Mesendoderm (in vitro differentiated cells): Measurements from ENCODE around the gene ROPN1.

Source experiments
- DNase-seq: peaks from one replicate; pipeline ENCODE4 v3.0.0; 2013
- H2AK5ac ChIP-seq: 2 replicates; pipeline ENCODE4 v1.6.1; 2013; ENCODE audit warnings: low read length, inconsistent platforms
- H2BK120ac ChIP-seq: 2 replicates; pipeline ENCODE4 v1.6.1; 2013; ENCODE audit warnings: low read depth, mild to moderate bottlenecking, low read length, moderate library complexity, mixed read lengths
- H2BK15ac ChIP-seq: replicated peaks from 2 replicates; pipeline ENCODE4 v1.6.1; 2013; ENCODE audit warnings: low read depth, mild to moderate bottlenecking, moderate library complexity
- H2BK5ac ChIP-seq: 2 replicates; pipeline ENCODE4 v1.6.1; 2013; ENCODE audit warnings: low read length, inconsistent platforms
- H3K18ac ChIP-seq: 2 replicates; pipeline ENCODE4 v1.6.1; 2013; ENCODE audit warnings: mild to moderate bottlenecking, low read length, mixed read lengths
- H3K23ac ChIP-seq: one replicate; pipeline ENCODE4 v1.6.1; 2013; ENCODE audit warnings: low read length
- H3K27ac ChIP-seq: 2 replicates; pipeline ENCODE4 v1.5.1; 2013; ENCODE audit warnings: low read depth, mild to moderate bottlenecking, inconsistent platforms, low read length, moderate library complexity
- H3K27me3 ChIP-seq: 2 replicates; pipeline ENCODE4 v1.6.1; 2013; ENCODE audit warnings: low read length, control low read depth, mild to moderate bottlenecking, inconsistent platforms; ENCODE audit not compliant: insufficient read depth, poor library complexity
- H3K36me3 ChIP-seq: 2 replicates; pipeline ENCODE4 v1.6.1; 2013; ENCODE audit warnings: low read length, inconsistent platforms; ENCODE audit not compliant: control insufficient read depth, insufficient read depth
- H3K4ac ChIP-seq: one replicate; pipeline ENCODE4 v1.6.1; 2013; ENCODE audit warnings: low read depth, mild to moderate bottlenecking, low read length, moderate library complexity
- H3K4me1 ChIP-seq: 2 replicates; pipeline ENCODE4 v1.6.1; 2013; ENCODE audit warnings: low read depth, low read length, inconsistent platforms; ENCODE audit not compliant: control insufficient read depth
- H3K4me2 ChIP-seq: 2 replicates; pipeline ENCODE4 v1.6.1; 2013; ENCODE audit warnings: low read length
- H3K4me3 ChIP-seq: 2 replicates; pipeline ENCODE4 v1.5.1; 2013; ENCODE audit warnings: mild to moderate bottlenecking, low read length
- H3K56ac ChIP-seq: one replicate; pipeline ENCODE4 v1.6.1; 2013; ENCODE audit warnings: low read length
- H3K79me1 ChIP-seq: 2 replicates; pipeline ENCODE4 v1.6.1; 2013; ENCODE audit warnings: low read length, inconsistent platforms
- H3K79me2 ChIP-seq: 2 replicates; pipeline ENCODE4 v1.6.1; 2013; ENCODE audit warnings: mild to moderate bottlenecking, low read length; ENCODE audit not compliant: control insufficient read depth, insufficient read depth
- H3K9ac ChIP-seq: 2 replicates; pipeline ENCODE4 v1.6.1; 2013; ENCODE audit warnings: low read length, inconsistent platforms
- H4K5ac ChIP-seq: one replicate; pipeline ENCODE4 v1.6.1; 2013; ENCODE audit warnings: low read length
- H4K8ac ChIP-seq: one replicate; pipeline ENCODE4 v1.6.1; 2013; ENCODE audit warnings: low read depth, mild to moderate bottlenecking, control low read depth, low read length, moderate library complexity
- WGBS: extraction: QIAGEN DNeasy Blood & Tissue Kit; methylation state at CpG from one replicate; pipeline ENCODE4 v1.1.7; 2013; ENCODE audit warnings: low lambda C conversion rate, missing lambda C conversion rate; ENCODE audit not compliant: insufficient coverage; ENCODE audit errors: extremely low coverage; 5-methylcytosine and 5-hydroxymethylcytosine counted together

The ROPN1 gene

DNA sequence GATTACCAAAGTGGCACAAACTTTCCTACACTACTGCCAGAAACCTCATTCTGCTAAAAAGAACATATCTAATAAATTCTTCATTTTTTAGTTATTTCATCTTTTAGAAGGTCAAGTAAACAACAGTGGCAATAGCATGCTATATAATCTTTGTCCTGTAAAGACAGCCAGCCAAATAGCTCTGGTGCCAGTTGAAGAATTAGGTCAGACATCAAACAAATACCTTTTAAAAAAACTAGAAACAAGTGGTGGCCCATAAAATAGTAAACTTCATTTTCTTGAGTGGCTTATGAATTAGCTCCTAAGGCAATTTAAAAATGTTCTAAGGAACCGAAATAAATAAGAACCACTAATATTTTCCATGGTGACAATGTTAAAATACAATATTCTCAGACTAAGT is 50.4 kb downstream of the ROPN1 start:
- WGBS: no CpG with 5 or more reads among the region's 1 CpG
- Histone ChIP-seq H3K4me2 (no peak overlapping the region), H3K27me3 (no peaks in the 10 kb centered on the region), H2BK15ac (no peak overlapping the region), H3K9ac (no peak overlapping the region), H3K79me1 (no peaks in the 10 kb centered on the region), H2BK5ac (no peak overlapping the region), H4K8ac (no peak overlapping the region), H2AK5ac (no peak overlapping the region), H3K4ac (no peak overlapping the region), H3K56ac (no peak overlapping the region), H3K36me3 (peaks cover 2% of the 10 kb centered on the region), H3K23ac (no peak overlapping the region), H4K5ac (no peak overlapping the region), H3K18ac (no peak overlapping the region), H3K4me3 (no peak overlapping the region), H3K79me2 (no peaks in the 10 kb centered on the region), H3K27ac (no peak overlapping the region), H2BK120ac (no peak overlapping the region), H3K4me1 (no peaks in the 10 kb centered on the region)
- DNase-seq: no peak

DNA sequence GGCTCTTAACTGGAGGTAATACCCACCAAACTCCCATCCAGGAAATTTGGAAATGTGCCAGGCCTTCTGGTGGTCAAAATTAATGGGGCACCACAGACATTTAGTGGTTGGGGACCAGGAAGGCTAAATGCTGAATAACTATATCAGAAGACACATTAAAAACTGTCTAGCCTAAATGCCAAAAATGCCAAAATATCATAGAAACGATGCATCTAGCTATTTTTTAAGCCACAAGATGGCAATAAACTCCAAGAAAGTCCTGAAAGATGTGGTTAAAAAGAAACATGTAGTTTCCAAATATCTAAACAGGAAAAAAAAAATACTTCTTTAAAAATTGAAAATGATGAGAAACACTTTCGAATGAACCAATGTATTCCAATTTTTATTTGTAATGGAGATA is 50.8 kb downstream of the ROPN1 start:
- peaks cover 2% of the 10 kb centered on the region for H3K36me3 ChIP-seq
- WGBS: no CpG with 5 or more reads among the region's 2 CpGs

DNA sequence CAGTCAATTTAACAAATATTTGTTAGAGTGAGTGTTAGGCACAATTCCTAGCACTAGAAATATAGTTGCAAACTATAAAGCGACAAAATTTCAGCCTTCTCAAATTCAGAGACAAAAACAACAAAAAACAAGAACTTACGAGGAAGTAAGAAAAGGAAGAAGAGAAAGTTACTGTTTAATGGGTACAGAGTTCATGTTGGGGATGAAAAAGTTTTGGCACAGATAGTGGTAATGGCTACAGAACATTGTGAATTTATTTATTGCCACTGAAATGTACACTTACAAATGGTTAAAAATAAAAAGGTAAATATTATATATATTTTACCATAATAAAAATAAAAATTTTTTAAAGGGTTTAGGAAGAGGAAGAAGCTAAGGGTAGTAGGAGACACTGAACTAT is 52.2 kb downstream of the ROPN1 start:
- no peak overlapping the region for H3K27ac ChIP-seq
- no peaks in the 10 kb centered on the region for H3K79me2 ChIP-seq
- no peak overlapping the region for H3K4ac ChIP-seq
- no peaks in the 10 kb centered on the region for H3K79me1 ChIP-seq
- no peak overlapping the region for H2BK15ac ChIP-seq
- no peak overlapping the region for H3K18ac ChIP-seq
- H3K9ac ChIP-seq: no peak overlapping the region
- no peak overlapping the region for H3K4me3 ChIP-seq
- H3K23ac ChIP-seq: no peak overlapping the region
- H4K5ac ChIP-seq: no peak overlapping the region
- no peak for DNase-seq
- no peaks in the 10 kb centered on the region for H3K4me1 ChIP-seq
- H2AK5ac ChIP-seq: no peak overlapping the region
- WGBS: no CpG with 5 or more reads among the region's 2 CpGs
- peaks cover 2% of the 10 kb centered on the region for H3K36me3 ChIP-seq
- H3K27me3 ChIP-seq: no peaks in the 10 kb centered on the region
- no peak overlapping the region for H3K4me2 ChIP-seq
- H2BK5ac ChIP-seq: no peak overlapping the region
- H4K8ac ChIP-seq: no peak overlapping the region
- no peak overlapping the region for H2BK120ac ChIP-seq
- no peak overlapping the region for H3K56ac ChIP-seq

More for the DNA sequence above, 50.8 kb downstream of the ROPN1 start:
- Histone ChIP-seq H3K4me2 (no peak overlapping the region), H4K5ac (no peak overlapping the region), H3K4me3 (no peak overlapping the region), H3K27ac (no peak overlapping the region), H4K8ac (no peak overlapping the region), H3K27me3 (no peaks in the 10 kb centered on the region), H2BK120ac (no peak overlapping the region), H3K79me1 (no peaks in the 10 kb centered on the region), H3K4me1 (no peaks in the 10 kb centered on the region), H3K18ac (no peak overlapping the region), H3K9ac (no peak overlapping the region), H3K4ac (no peak overlapping the region), H2AK5ac (no peak overlapping the region), H2BK15ac (no peak overlapping the region), H3K79me2 (no peaks in the 10 kb centered on the region), H3K23ac (no peak overlapping the region), H3K56ac (no peak overlapping the region), H2BK5ac (no peak overlapping the region)
- no peak for DNase-seq

DNA sequence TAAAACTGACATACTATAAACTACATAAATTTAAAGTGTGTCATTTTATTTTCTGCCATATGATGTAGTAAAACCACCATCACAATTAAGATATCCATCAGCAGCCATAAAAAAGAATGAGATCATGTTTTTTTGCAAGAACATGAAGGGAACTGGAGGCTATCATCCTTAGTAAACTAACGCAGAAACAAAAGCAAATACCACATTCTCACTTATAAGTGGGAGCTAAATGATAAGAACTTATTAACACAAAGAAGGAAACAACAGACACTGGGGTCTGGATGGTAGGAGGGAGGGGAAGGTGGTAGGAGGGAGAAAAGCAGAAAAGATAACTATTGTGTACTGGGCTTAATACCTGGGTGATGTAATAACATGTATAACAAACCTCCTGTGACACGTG is 55.5 kb downstream of the ROPN1 start:
- H3K79me2 ChIP-seq: no peaks in the 10 kb centered on the region
- H2BK5ac ChIP-seq: no peak overlapping the region
- H3K18ac ChIP-seq: no peak overlapping the region
- H4K5ac ChIP-seq: no peak overlapping the region
- no peaks in the 10 kb centered on the region for H3K4me1 ChIP-seq
- no peak overlapping the region for H3K56ac ChIP-seq
- H4K8ac ChIP-seq: no peak overlapping the region
- no peak overlapping the region for H3K23ac ChIP-seq
- H3K9ac ChIP-seq: no peak overlapping the region
- H3K27me3 ChIP-seq: no peaks in the 10 kb centered on the region
- no peak overlapping the region for H2BK120ac ChIP-seq
- peak; percentile 66 for DNase-seq
- no peak overlapping the region for H2AK5ac ChIP-seq
- no peak overlapping the region for H3K4me3 ChIP-seq
- WGBS: no CpG with 5 or more reads among the region's 2 CpGs
- H3K4me2 ChIP-seq: no peak overlapping the region
- no peak overlapping the region for H2BK15ac ChIP-seq
- H3K4ac ChIP-seq: no peak overlapping the region
- no peak overlapping the region for H3K27ac ChIP-seq
- no peaks in the 10 kb centered on the region for H3K79me1 ChIP-seq
- H3K36me3 ChIP-seq: no peaks in the 10 kb centered on the region

DNA sequence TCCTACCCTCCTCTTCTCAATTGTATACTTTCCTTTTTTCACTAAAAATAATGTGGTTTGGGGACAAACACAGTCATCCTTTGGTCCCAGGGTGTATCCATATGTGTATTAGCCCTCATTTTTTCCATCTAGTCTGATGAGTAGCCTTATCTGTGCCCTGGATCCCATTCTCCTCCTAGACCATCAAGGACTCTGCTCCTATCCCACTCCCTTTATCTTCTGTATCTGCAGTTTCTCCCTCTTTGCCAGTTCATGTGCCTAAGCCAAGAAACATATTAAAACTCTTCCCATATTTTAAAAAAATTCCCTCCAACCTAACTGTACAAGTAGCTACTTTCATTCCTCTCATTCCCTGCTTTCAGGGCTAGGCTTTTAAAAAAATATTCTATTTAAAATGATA is 56.1 kb downstream of the ROPN1 start:
- Histone ChIP-seq H3K56ac (no peak overlapping the region), H3K4me2 (no peak overlapping the region), H3K23ac (no peak overlapping the region), H3K27me3 (no peaks in the 10 kb centered on the region), H2BK15ac (no peak overlapping the region), H3K4ac (no peak overlapping the region), H4K8ac (no peak overlapping the region), H3K27ac (no peak overlapping the region), H2BK5ac (no peak overlapping the region), H4K5ac (no peak overlapping the region), H3K18ac (no peak overlapping the region), H3K4me3 (no peak overlapping the region), H3K79me2 (no peaks in the 10 kb centered on the region), H3K9ac (no peak overlapping the region), H2BK120ac (no peak overlapping the region), H3K36me3 (no peaks in the 10 kb centered on the region), H3K4me1 (no peaks in the 10 kb centered on the region), H3K79me1 (no peaks in the 10 kb centered on the region), H2AK5ac (no peak overlapping the region)
- peak; percentile 53 for DNase-seq

DNA sequence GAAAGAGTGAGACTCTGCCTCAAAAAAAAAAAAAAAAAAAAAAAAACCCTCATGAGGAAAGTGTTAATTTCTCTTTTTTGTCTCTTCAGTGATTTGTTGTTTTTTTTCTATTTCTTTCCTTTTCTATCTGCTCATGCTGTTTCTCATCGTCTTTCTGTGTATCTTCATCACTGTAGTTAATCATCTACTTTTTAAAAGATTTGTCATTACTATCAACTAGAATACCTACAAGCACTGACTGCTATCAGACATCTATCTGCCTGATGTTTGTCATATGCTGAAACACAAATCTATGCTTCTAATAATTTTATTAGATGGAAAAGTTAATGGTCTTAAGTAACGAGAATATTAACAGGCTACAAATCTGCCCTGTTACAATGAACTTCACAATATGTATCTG is 57.7 kb downstream of the ROPN1 start:
- no peak overlapping the region for H3K27ac ChIP-seq
- H4K5ac ChIP-seq: no peak overlapping the region
- H3K4ac ChIP-seq: no peak overlapping the region
- WGBS: no CpG with 5 or more reads among the region's 2 CpGs
- no peaks in the 10 kb centered on the region for H3K79me2 ChIP-seq
- no peak overlapping the region for H3K4me2 ChIP-seq
- no peak overlapping the region for H2AK5ac ChIP-seq
- H3K36me3 ChIP-seq: peaks cover 3% of the 10 kb centered on the region
- no peaks in the 10 kb centered on the region for H3K27me3 ChIP-seq
- H3K4me3 ChIP-seq: no peak overlapping the region
- no peak overlapping the region for H2BK120ac ChIP-seq
- no peak overlapping the region for H3K23ac ChIP-seq
- no peak overlapping the region for H3K9ac ChIP-seq
- H3K56ac ChIP-seq: no peak overlapping the region
- H4K8ac ChIP-seq: no peak overlapping the region
- H3K18ac ChIP-seq: no peak overlapping the region
- no peak overlapping the region for H2BK5ac ChIP-seq
- H2BK15ac ChIP-seq: no peak overlapping the region
- H3K79me1 ChIP-seq: no peaks in the 10 kb centered on the region
- DNase-seq: no peak
- H3K4me1 ChIP-seq: no peaks in the 10 kb centered on the region
